HG03575 (cell line): ENCODE results near the gene SMC4.

ENCODE experiments used
- ATAC-seq: cut with Tn5 transposase; IDR thresholded peaks from one replicate; pipeline ENCODE4 v1.9.1; 2021; ENCODE audit not compliant: unreplicated experiment, insufficient number of reproducible peaks, low FRiP score; ENCODE audit errors: extremely low read depth

The SMC4 gene

GRCh38 chr3:160464971-160465370, 65.5 kb downstream of the SMC4 start:
- ATAC-seq, result no peak

- no peak for ATAC-seq
These were observed 70.7 kb downstream of the SMC4 start for GRCh38 chr3:160470181-160470580.

DNA sequence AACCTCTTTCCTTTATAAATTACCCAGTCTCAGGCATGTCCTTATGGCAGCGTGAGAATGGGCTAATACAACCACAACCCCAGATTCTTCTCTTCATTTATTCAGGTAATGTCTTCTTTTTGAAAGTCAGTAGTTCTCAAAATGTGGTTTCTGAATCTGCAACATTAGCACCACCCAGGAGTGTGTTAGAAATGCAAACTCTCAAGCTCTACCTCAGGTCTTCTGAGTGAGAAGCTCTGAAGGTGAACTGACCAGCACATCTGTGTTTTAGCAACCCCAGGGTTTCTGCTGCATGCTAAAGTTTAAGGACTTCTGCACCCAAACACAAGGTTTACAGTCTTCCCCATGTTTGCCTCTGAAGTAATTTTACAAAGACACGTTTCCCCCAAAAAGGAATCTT, 72.4 kb downstream of the SMC4 start:
- no peak for ATAC-seq

- no peak for ATAC-seq
These were observed 72.9 kb downstream of the SMC4 start for GRCh38 chr3:160472344-160472743.

- ATAC-seq, result no peak
These were observed 73.8 kb downstream of the SMC4 start for GRCh38 chr3:160473221-160473620.

- no peak for ATAC-seq
These were observed 74.5 kb downstream of the SMC4 start for GRCh38 chr3:160473978-160474377.

DNA sequence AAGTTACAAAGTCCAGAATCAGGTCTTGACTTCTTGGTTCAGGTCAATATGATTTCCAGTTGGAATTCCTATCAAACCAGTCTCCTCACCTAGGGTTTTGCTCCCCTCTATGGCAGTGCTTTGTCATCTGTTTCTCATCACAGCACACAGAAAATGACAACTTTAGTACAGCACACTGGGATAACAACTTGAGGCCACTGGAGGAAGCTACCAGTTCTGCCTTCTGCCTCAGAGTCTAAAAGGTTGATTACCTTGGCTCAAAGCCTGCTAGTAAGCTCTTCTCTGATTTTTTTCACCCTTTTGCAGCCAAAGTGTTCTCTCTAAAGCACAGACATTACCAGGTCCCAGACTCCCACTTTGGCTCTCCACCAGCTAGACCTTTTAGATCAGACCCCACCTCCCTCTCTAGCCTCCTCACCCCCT, 75.0 kb downstream of the SMC4 start:
- ATAC-seq, result no peak

- no peak for ATAC-seq
These were observed 75.7 kb downstream of the SMC4 start for GRCh38 chr3:160475153-160475552.

- no peak for ATAC-seq
These were observed 76.4 kb downstream of the SMC4 start for GRCh38 chr3:160475884-160476283.

DNA sequence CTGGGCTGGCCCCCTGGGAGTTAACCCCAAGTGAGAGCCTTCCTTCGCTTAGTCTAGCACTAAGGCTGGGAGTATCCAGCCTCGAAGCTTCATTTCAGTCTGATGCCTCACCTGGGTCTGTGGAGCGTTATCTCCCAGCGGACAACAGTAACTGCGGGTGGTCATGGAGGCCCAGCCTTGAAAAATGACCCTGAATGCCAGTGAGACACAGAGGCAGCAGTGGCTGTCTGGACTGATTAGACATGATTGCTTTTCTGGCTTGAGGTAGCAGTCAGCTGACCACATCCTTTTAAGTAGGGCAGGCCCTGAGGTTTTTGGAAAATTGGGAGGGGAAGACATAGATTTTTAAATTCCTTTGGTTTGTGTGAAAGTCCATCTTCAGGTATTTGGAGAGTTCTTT, 78.3 kb downstream of the SMC4 start:
- ATAC-seq, result no peak

DNA sequence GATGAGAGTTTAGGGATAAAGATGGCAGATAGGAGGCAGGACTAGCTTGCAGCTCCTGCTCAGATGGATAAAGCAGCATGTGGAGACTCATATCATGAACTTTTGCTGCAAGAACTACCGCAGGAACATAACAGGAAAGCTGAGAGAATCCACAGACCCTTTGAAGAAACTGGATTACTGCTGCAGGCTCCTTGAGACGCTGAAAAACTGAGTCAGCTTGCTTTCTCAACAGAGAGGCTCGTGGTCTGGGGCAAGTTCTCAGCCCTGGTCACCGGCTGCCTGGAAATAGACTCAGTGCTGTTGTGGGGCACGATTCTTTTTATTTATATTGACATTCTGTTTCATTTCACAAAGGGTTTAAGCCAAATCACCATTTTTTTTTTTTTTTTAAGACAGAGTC, 78.9 kb downstream of the SMC4 start:
- no peak for ATAC-seq

GRCh38 chr3:160479376-160479775, 79.9 kb downstream of the SMC4 start:
- ATAC-seq, result no peak

DNA sequence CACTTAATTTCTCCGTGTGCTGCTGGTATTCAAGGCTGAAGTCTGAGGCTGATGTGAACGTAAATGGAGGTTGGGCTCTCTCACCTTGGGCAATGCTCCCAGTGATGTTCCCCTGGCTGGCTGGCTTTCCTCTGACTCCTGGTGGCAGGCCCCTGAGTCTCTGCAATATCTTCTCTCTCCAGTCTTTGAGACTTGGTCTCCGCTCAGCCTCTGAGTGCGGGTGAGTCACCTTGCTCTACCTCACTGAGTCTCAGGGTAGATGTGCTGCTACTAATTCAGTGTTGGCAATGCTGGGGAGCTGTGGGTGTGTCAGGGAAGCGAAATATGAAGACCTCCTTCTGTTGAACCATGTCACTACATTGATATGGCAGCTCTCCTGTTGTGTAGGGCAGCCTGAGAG, 81.5 kb downstream of the SMC4 start:
- no peak for ATAC-seq

DNA sequence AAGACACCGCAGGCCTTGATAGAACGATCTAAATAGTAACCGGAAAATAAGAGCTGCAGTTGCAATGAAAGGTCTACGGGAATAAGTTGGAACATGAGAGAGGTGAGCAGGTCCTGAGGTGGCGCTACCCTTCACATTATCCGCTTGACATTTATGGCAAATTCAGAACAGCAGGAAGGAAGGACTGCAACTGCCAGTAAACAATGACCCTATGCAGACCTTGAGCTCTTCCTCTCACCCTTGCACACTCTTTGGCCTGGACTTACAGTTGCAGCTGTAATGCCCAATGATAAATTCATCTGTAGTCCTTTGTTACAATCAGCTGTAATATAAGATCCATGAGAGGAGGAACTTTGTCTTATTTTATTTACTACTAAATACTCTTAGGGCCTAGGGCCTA, 82.4 kb downstream of the SMC4 start:
- no peak for ATAC-seq

DNA sequence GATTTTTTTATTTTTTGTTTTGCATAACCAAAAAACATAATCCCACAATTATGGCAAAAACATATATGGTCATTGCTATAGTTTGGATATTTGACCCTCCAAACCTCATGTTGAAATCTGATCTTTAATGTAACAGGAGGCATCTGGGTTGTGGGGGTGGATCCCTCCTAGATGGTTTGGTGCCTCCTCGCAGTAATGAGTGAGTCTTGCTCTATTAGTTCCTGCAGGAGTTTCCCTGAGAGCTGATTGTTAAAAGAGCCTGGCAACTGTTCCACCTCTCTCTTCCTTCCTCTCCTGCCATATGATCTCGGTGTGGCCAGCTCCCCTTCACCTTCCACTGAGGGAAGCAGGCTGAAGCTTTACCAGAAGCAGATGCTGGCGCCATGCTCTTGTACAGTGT, 83.3 kb downstream of the SMC4 start:
- no peak for ATAC-seq
